CD14-positive monocyte (primary cell): ENCODE data around the gene CDH15. TPM values are rescaled to one million over a fixed set of nuclear protein-coding genes. Genes with fewer than 3 reads are reported as not detected.

Experiments used
- DNase-seq, 3 donors: peaks; one replicate each; pipeline ENCODE4 v3.0.0-alpha.2; 2011 to 2022
- H2AFZ ChIP-seq: 2 replicates; pipeline ENCODE4 v1.6.0; 2012; ENCODE audit warnings: mild to moderate bottlenecking, low read depth, low read length, inconsistent platforms; ENCODE audit not compliant: insufficient read depth, poor library complexity, severe bottlenecking
- H3K27ac ChIP-seq, 2 donors: 1 replicate in 1 of 2; 2 replicates in 1 of 2; pipeline ENCODE4 v1.5.1; 2012 to 2013; ENCODE audit warnings: low read length in 2 of 2, control low read depth in 1 of 2, inconsistent platforms in 1 of 2, low read depth in 1 of 2, mild to moderate bottlenecking in 1 of 2
- H3K27me3 ChIP-seq, 2 donors: one replicate each; pipeline versions ENCODE4 v1.6.0 to v1.6.1; 2011 to 2013; ENCODE audit warnings: low read length in 2 of 2; ENCODE audit not compliant: control insufficient read depth in 2 of 2, insufficient read depth in 2 of 2
- H3K36me3 ChIP-seq, 2 donors: replicated peaks in 1 of 2; 1 replicate in 1 of 2; 2 replicates in 1 of 2; pipeline versions ENCODE4 v1.5.1 to v1.6.1; 2012 to 2013; ENCODE audit warnings: low read length in 2 of 2, control low read depth in 1 of 2, inconsistent platforms in 1 of 2, mild to moderate bottlenecking in 1 of 2; ENCODE audit not compliant: insufficient read depth in 2 of 2, control insufficient read depth in 1 of 2
- H3K4me1 ChIP-seq, 2 donors: 1 replicate in 1 of 2; 2 replicates in 1 of 2; pipeline versions ENCODE4 v1.5.1 to v1.6.1; 2012 to 2013; ENCODE audit warnings: low read length in 2 of 2, control low read depth in 1 of 2, inconsistent platforms in 1 of 2, mild to moderate bottlenecking in 1 of 2, moderate library complexity in 1 of 2; ENCODE audit not compliant: insufficient read depth in 2 of 2, control insufficient read depth in 1 of 2
- H3K4me2 ChIP-seq: replicated peaks from 2 replicates; pipeline ENCODE3; 2012; ENCODE audit warnings: low read length, moderate library complexity, mild to moderate bottlenecking; ENCODE audit not compliant: poor library complexity, severe bottlenecking; ENCODE audit errors: extremely low read depth
- H3K4me3 ChIP-seq, 3 experiments: fragments of 200-600 bp in 1 of 3; sonication (generic) in 1 of 3; replicated peaks in 1 of 3; 1 replicate in 2 of 3; 2 replicates in 1 of 3; pipeline ENCODE4 v1.5.1; 2011 to 2013; ENCODE audit warnings: low read length in 3 of 3, mild to moderate bottlenecking in 3 of 3, control low read depth in 2 of 3, low read depth in 2 of 3, inconsistent platforms in 1 of 3, moderate library complexity in 1 of 3
- H3K79me2 ChIP-seq: 2 replicates; pipeline ENCODE4 v1.6.0; 2012; ENCODE audit warnings: mild to moderate bottlenecking, control low read depth, inconsistent platforms, low read length, moderate library complexity; ENCODE audit not compliant: insufficient read depth
- H3K9ac ChIP-seq: 2 replicates; pipeline ENCODE4 v1.6.0; 2017; ENCODE audit warnings: low read length, mild to moderate bottlenecking; ENCODE audit not compliant: insufficient read depth, poor library complexity, severe bottlenecking
- H3K9me3 ChIP-seq, 2 donors: replicated peaks in 1 of 2; 1 replicate in 1 of 2; 2 replicates in 1 of 2; pipeline versions ENCODE4 v1.5.1 to v1.6.1; 2012 to 2013; ENCODE audit warnings: low read length in 2 of 2, control low read depth in 1 of 2; ENCODE audit not compliant: control insufficient read depth in 1 of 2, insufficient read depth in 1 of 2
- H4K20me1 ChIP-seq: 2 replicates; pipeline ENCODE4 v1.6.0; 2012; ENCODE audit warnings: mild to moderate bottlenecking, low read length, control low read depth, moderate library complexity; ENCODE audit not compliant: insufficient read depth
- H3K27ac Mint-ChIP-seq, 7 donors: one replicate each; pipeline ENCODE4 v1.8.0; 2020; ENCODE audit warnings: mild to moderate bottlenecking in 7 of 7, mixed read lengths in 7 of 7, moderate library complexity in 6 of 7, inconsistent platforms in 2 of 7
- H3K27me3 Mint-ChIP-seq, 3 donors: one replicate each; pipeline ENCODE4 v1.8.0; 2021 to 2022; ENCODE audit warnings: low read depth in 3 of 3, mild to moderate bottlenecking in 3 of 3, mixed read lengths in 3 of 3, moderate library complexity in 3 of 3, inconsistent platforms in 1 of 3
- H3K36me3 Mint-ChIP-seq, 2 donors: one replicate each; pipeline ENCODE4 v1.8.0; 2020; ENCODE audit warnings: mixed read lengths in 2 of 2, inconsistent platforms in 1 of 2, mild to moderate bottlenecking in 1 of 2
- H3K4me1 Mint-ChIP-seq: one replicate; pipeline ENCODE4 v1.8.0; 2020; ENCODE audit warnings: mild to moderate bottlenecking, mixed read lengths
- H3K4me3 Mint-ChIP-seq, 2 donors: one replicate each; pipeline ENCODE4 v1.8.0; 2020; ENCODE audit warnings: mild to moderate bottlenecking in 2 of 2, mixed read lengths in 2 of 2, moderate library complexity in 1 of 2
- H3K9me3 Mint-ChIP-seq, 7 donors: one replicate each; pipeline ENCODE4 v1.8.0; 2020 to 2022; ENCODE audit warnings: mixed read lengths in 7 of 7, mild to moderate bottlenecking in 6 of 7, moderate library complexity in 6 of 7, inconsistent platforms in 2 of 7
- CTCF ChIP-seq: fragments of 200-600 bp; IDR thresholded peaks from one replicate; pipeline ENCODE4 v1.8.0; 2022; ENCODE audit warnings: antibody characterized with exemption, mild to moderate bottlenecking
- WGBS: methylation state at CpG from one replicate; pipeline ENCODE4 v1.1.5; 2013; ENCODE audit warnings: missing lambda C conversion rate; ENCODE audit not compliant: insufficient coverage; 5-methylcytosine and 5-hydroxymethylcytosine counted together
- intact Hi-C, 2 donors: fragments of 100-400 bp; cut with micrococcal nuclease; formaldehyde crosslinking; loops; one replicate each; pipeline versions ENCODE4 v1.15.0 to v1.15.1; 2023
- polyA plus RNA-seq, 3 donors: library from polyadenylated mRNA; depleted of rRNA in 1 of 3; unstranded in 2 of 3; stranded (reverse) in 1 of 3; fragments of 300-500 nt in 2 of 3; fragments of >200 nt in 1 of 3; fragmentation: Illumina TruSeq in 2 of 3; gene quantifications; 1 replicate in 2 of 3; 2 replicates in 1 of 3; pipeline ENCODE4 v1.2.3, GENCODE V29; 2012 to 2021

Gene CDH15
- polyA plus RNA-seq, 3 donors: not detected

DNA sequence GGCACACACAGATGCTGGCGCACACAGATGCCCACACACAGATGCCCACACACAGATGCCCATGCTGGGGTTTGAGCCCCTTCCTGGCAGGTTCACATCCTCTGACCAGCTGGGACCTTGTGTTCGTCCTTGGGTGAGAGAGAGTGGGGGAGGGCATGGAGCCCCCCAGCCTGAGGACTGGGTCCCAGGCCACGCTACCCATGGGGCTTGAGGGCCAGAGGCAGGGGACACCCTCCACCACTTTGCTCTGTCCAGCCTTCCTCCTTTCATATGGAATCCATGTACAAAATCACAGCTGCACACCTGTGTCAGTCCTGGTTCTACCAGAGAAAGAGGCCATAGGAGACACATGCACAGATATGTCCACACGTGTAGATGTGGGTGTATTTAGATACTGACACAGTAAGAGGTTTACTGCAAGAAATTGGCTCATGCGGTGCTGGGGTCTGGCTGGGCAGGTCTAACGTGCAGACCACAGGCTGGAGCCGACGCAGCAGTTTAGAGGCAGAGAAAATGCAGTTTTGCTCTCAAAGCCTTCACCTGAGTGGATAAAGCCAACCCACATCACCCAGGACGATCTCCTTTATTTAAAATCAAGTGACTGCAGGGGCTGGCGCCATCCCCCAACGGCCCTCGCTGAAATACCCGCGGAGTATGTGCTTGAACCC lies 17.9 kb downstream of the CDH15 start:
- Histone ChIP-seq H3K79me2 (no peaks in the 10 kb centered on the region), H3K4me2 (no peak overlapping the region), H3K4me3 (no peak overlapping the region), H3K27ac (no peak overlapping the region), H2AFZ (no peak overlapping the region), H3K4me1 (peaks cover 5 to 8% of the 10 kb centered on the region in 2 donors), H3K27me3 (peaks cover 0 to 11% of the 10 kb centered on the region in 2 donors), H4K20me1 (no peaks in the 10 kb centered on the region), H3K9me3 (no peaks in the 10 kb centered on the region), H3K9ac (no peak overlapping the region), H3K36me3 (no peaks in the 10 kb centered on the region)
- Mint-ChIP-seq H3K4me3 (no peak overlapping the region), H3K9me3 (peaks cover 0 to 4% (median 0%) of the 10 kb centered on the region in 7 donors), H3K27me3 (peaks cover 14 to 30% (median 22%) of the 10 kb centered on the region in 3 donors), H3K27ac (peak overlapping the region in 2 of 7 donors; percentile 16 to 43), H3K36me3 (no peaks in the 10 kb centered on the region), H3K4me1 (no peaks in the 10 kb centered on the region)
- intact Hi-C loops: loop anchor here (5.0 to 10.0 kb wide), 2 partner anchors 85 to 737 kb away; partner anchors contain the start of gene ZFPM1 (in 1 of the 2)
- WGBS: 64% methylated on average over 10 of the region's 14 CpGs
- no peak for DNase-seq
- no peak for TF ChIP-seq CTCF

DNA sequence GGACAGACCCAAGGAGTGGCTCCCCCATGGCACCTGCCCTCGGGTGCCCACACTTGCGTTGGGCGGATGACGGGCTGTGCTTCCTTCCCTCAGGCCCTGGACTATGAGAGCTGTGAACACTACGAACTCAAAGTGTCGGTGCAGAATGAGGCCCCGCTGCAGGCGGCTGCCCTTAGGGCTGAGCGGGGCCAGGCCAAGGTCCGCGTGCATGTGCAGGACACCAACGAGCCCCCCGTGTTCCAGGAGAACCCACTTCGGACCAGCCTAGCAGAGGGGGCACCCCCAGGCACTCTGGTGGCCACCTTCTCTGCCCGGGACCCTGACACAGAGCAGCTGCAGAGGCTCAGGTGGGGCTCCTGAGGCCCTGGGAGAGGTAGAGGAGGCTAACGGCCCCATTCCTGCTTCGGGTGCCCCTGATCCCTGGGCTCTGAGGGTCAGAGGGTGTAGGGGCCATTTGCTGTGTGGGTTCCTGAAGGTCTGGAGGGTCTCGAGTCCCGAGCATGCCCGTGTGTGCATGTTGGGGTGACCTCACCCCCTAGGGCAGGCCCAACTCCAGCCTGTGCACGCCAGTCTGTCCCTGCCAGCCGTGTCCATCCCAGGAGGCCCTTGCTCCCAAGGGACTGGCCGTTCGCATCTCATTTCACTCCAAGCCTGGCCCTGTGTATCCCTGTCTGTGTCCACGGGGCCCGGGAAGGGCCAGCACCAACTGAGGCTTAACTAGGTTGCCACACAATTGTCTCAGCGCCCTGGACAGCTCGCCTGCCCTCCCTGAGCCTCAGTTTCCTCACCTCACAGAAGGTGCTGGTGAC lies 18.8 kb downstream of the CDH15 start:
- H3K79me2 ChIP-seq: no peaks in the 10 kb centered on the region
- peaks cover 0 to 16% of the 10 kb centered on the region in 2 donors for H3K27me3 ChIP-seq
- WGBS: 64% methylated on average over 24 of the region's 28 CpGs
- H3K4me2 ChIP-seq: no peak overlapping the region
- H3K9me3 ChIP-seq: no peaks in the 10 kb centered on the region
- Mint-ChIP-seq H3K27me3 (peaks cover 17 to 34% (median 24%) of the 10 kb centered on the region in 3 donors), H3K4me3 (peak overlapping the region in 1 of 2 donors; percentile 40), H3K9me3 (peaks cover 0 to 4% (median 0%) of the 10 kb centered on the region in 7 donors), H3K27ac (peak overlapping the region in 2 of 7 donors; percentile 20 to 80), H3K36me3 (no peaks in the 10 kb centered on the region), H3K4me1 (no peaks in the 10 kb centered on the region)
- peaks cover 5 to 8% of the 10 kb centered on the region in 2 donors for H3K4me1 ChIP-seq
- no peak for TF ChIP-seq CTCF
- no peak overlapping the region for H3K4me3 ChIP-seq
- intact Hi-C loops: loop anchor here (5.0 to 10.0 kb wide), 2 partner anchors 86 to 738 kb away; partner anchors contain the start of gene ZFPM1 (in 1 of the 2)
- no peak overlapping the region for H2AFZ ChIP-seq
- DNase-seq: no peak
- no peak overlapping the region for H3K27ac ChIP-seq
- H3K36me3 ChIP-seq: no peaks in the 10 kb centered on the region
- no peaks in the 10 kb centered on the region for H4K20me1 ChIP-seq
- no peak overlapping the region for H3K9ac ChIP-seq
